H54 (cell line): ENCODE results near the gene CCL11.
"Not testable (repeated sequence)": the region's sequence is repeated elsewhere in the genome, so short reads cannot be mapped to it uniquely, and the experiment has no call there.

Source experiments
- DNase-seq: peaks from one replicate; pipeline ENCODE4 v3.0.0; 2011; ENCODE audit warnings: low spot score, mixed read lengths; ENCODE audit not compliant: insufficient read length
- FAIRE-seq: peaks from 3 replicates; lab custom pipeline; 2011; peaks lifted over from hg19 to GRCh38; lab: Jason Lieb, UNC
- POLR2A ChIP-seq: IDR thresholded peaks from 2 replicates; pipeline ENCODE4 v1.6.1; 2011; ENCODE audit warnings: low read depth, mild to moderate bottlenecking, low read length

Gene CCL11

DNA sequence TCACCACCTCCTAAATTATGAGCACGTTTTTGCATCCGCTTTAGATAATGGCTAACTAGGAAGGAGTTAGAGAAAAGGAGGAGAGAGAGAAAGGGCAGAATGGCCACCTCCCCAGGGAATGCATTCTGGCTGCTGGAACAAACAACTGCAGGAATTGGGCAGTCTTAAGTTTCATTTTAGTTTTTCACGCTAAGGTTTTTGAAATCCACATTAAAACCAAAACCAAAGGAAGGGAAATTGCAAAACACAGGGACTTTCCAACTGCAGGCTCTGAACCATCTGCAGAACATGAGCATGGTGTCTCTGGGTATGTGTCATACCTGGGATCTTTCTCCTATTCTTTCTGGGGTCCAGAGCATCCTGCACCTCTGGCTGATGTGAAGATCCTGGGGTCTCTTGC lies 21.6 kb downstream of the CCL11 start:
- DNase-seq (no peak), FAIRE-seq (no peak)
- no peak for TF ChIP-seq POLR2A

DNA sequence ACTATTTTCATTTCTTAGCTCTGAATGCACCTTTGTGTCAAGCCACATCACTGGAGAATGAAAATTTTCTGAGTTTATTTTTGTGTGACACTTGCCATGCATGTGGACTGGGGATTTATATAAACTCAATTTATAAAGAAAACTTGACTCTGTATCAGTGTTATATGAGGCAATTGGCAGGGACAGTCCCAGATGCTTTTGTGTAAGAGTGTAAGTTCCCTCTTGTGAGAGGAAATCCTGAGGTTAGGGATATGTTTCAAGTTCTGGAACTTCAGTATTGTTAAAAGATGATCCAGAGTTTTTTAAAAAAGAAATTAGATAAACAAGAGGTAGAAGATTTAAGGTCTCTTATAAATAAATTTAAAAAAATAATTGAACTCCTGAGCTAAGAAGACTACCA lies 22.8 kb downstream of the CCL11 start:
- DNase-seq = no peak
- TF ChIP-seq POLR2A = no peak
- FAIRE-seq = no peak

DNA sequence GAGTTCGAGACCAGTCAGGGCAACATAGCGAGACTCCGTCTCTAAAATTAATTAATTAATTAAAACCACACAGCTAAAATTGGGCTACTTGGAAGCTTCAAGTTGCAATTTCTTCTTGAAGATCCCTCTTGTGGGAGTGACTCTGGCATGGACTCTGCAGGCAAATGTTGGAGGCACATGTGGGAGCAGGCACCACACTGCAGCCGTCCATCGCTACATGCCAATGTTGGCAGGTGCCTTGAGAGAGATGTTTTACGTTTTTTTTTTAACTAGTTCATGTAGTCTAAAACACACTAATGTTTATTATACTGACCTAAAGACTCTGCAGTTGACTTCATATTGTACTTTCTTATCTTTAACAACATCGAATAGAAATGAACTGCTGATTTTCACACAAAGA lies 25.7 kb downstream of the CCL11 start:
- DNase-seq (no peak), FAIRE-seq (no peak)
- TF ChIP-seq POLR2A = no peak

DNA sequence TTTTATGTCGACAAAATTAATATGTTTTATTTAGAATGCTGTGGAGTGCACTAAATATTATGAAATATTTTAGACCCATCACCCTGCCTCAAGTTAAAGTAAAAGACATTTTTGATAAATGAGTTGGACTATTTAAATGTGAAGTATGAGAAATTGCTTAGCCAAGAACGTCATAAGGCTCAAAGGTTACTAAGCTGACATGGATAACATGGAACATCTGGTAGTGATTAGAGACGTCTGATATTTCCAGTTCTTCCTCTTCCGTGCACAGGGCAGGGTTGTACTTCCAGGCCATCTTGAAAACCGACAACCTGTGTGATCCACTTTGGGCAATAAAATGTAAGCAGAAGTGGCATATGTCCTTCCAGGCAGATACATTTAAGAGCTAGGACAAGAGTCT lies 26.5 kb downstream of the CCL11 start:
- TF ChIP-seq POLR2A = no peak
- DNase-seq (no peak), FAIRE-seq (no peak)

DNA sequence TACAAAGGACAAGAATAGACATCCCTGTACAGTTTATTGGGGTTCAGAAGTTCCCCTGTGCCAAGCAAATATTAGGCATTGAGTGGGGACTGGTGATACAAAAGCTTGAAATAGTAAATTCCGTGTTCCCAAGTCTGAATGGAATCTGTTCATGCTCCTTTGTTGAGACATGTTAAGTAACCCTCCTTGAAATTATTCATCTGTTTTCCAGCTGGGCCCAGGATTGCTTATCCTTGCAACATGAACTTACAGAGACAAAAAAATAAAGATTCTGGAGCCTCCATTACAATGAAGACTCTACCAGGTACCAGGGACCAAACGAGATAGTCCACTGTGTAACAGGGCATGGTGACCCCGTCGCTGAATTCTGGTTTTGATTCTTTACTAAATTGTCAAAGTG lies 27.6 kb downstream of the CCL11 start:
- FAIRE-seq (no peak), DNase-seq (no peak)
- no peak for TF ChIP-seq POLR2A

DNA sequence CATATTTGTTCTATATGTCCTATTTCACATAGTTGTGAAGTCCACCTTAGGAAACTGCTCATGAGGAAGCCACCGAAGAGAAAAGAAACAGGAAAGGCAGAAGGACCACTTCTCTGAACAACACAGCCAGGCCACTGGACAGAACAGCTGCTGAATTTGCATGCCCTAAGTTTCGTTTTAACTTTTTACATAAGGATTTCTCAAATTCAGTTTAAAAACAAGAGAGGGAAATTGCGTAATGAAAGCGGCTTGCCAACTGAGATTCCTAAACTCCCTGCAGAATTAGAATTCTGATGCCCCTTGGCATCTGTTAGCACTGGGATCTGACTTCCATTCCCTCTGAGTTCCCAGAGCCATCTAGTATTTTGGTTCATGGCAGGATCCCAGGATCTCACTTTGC lies 28.7 kb downstream of the CCL11 start:
- FAIRE-seq (no peak), DNase-seq (no peak)
- no peak for TF ChIP-seq POLR2A

DNA sequence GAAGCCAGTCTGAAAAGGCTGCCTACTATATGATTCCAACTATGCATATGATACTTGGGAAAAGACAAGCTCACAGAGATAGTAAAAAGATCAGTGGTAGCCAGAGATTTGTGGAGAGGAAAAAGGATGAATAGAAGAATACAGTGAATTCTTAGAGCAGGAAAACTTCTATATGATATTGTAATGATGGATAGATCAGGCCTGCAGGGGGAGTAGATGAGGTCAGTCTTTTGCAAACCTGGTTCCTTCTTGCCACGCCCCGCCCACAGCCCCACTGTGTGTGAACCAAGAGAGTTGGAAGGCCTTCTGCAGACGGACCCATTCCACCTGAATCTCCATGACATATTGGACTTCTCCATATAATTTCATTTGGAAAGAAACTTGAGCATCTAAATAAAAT lies 32.9 kb downstream of the CCL11 start:
- TF ChIP-seq POLR2A = no peak
- DNase-seq = no peak
- no peak for FAIRE-seq

DNA sequence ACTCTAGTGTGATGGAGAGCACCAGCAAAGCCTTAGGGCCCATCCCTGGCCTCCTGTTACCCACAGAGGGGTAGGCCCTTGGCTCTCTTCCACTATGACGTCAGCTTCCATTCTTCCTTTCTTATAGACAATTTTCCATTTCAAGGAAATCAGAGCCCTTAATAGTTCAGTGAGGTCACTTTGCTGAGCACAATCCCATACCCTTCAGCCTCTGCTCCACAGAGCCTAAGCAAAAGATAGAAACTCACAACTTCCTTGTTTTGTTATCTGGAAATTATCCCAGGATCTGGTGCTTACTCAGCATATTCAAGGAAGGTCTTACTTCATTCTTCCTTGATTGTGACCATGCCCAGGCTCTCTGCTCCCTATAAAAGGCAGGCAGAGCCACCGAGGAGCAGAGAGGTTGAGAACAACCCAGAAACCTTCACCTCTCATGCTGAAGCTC lies 33.5 kb downstream of the CCL11 start, which contains the start of gene CCL8:
TSS of gene CCL8 (plus strand) at position 397 of the 445 bp plus-strand sequence. CDS start 67 bp downstream, outside the sequence.
- no peak for DNase-seq
- TF ChIP-seq POLR2A = no peak
- no peak for FAIRE-seq

DNA sequence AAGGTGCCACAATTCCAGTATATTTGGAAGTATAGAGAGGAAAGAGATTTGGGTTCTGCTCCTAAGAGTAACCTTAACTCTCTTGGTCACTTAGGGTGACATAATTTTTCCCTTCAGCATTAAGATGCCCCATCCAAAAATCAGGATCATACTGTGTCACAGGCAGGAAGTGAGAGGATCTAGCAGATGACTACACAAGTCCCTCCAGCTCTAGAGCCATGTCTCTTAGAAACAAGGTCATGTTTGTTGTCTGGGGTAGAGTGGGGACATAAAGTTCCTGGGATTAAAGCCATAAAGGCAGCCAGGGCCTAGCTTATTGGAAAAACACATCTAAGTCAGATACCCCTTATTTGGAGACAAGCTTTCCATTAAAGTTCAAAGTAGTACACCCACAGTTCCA lies 36.4 kb downstream of the CCL11 start:
- DNase-seq = no peak
- FAIRE-seq = no peak
- TF ChIP-seq POLR2A = no peak

DNA sequence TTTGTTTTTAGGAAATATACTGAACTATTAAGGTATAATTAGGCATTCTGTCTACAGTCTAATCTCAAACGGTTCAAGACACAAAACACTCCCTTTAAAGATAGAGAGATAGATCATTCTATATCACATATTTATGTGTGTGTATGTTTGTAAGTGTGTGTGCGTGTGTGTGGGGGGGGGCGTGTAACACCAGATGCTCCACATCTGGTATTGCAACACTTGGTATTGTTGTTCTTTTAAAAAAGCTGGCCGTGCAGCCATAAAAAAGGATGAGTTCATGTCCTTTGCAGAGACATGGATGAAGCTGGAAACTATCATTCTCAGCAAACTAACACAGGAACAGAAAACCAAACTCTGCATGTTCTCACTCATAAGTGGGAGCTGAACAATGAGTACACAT lies 42.0 kb downstream of the CCL11 start:
- not testable (repeated sequence) for DNase-seq, FAIRE-seq

DNA sequence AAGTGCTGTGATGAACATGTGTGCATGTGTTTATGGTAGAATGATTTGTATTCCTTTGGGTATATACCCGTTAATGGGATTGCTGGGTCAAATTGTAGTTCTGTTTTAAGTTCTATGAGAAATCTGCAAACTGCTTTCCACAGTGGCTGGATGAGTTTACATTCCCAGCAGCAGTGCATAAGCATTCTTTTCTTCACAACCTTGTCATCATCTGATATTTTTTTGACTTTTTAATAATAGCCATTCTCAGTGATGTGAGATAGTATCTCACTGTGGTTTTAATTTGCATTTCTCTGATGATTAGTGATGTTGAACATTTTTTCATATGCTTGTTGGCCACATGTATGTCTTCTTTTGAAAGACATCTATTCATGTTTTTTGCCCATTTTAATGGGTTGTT lies 52.2 kb downstream of the CCL11 start:
- DNase-seq (no peak), FAIRE-seq (no peak)
- no peak for TF ChIP-seq POLR2A
